Nephron (organoid): ENCODE measurements around the gene ANKRD53.
"Not testable (repeated sequence)": the region's sequence is repeated elsewhere in the genome, so short reads cannot be mapped to it uniquely, and the experiment has no call there.

ENCODE experiments used
- H3K27ac Mint-ChIP-seq, 3 experiments: 2 replicates each; pipeline ENCODE4 v1.8.0; 2020; ENCODE audit warnings: mixed read lengths in 3 of 3, mild to moderate bottlenecking in 2 of 3, moderate library complexity in 1 of 3
- H3K27me3 Mint-ChIP-seq: 2 replicates; pipeline ENCODE4 v1.8.0; 2021; ENCODE audit warnings: low read depth, mild to moderate bottlenecking, moderate library complexity, mixed read lengths
- H3K36me3 Mint-ChIP-seq: 2 replicates; pipeline ENCODE4 v1.8.0; 2020; ENCODE audit warnings: low read depth, mixed read lengths
- H3K4me1 Mint-ChIP-seq: 2 replicates; pipeline ENCODE4 v1.8.0; 2020; ENCODE audit warnings: mixed read lengths
- H3K4me3 Mint-ChIP-seq, 3 experiments: 2 replicates each; pipeline ENCODE4 v1.8.0; 2020; ENCODE audit warnings: mild to moderate bottlenecking in 3 of 3, mixed read lengths in 3 of 3, moderate library complexity in 2 of 3
- H3K9me3 Mint-ChIP-seq: 2 replicates; pipeline ENCODE4 v1.8.0; 2020; ENCODE audit warnings: mixed read lengths
- CTCF ChIP-seq, 3 experiments: fragments of 200-600 bp; sonication (generic); IDR thresholded peaks; one replicate each; pipeline ENCODE4 v1.5.0; 2021; ENCODE audit warnings: antibody characterized with exemption in 3 of 3; ENCODE audit not compliant: unreplicated experiment in 3 of 3

Gene ANKRD53

GRCh38 chr2:71004857-71005256 is 26.4 kb downstream of the ANKRD53 start:
- H3K4me3 Mint-ChIP-seq, result no peak overlapping the region
- no peaks in the 10 kb centered on the region for H3K36me3 Mint-ChIP-seq
- no peaks in the 10 kb centered on the region for H3K4me1 Mint-ChIP-seq
- no peaks in the 10 kb centered on the region for H3K9me3 Mint-ChIP-seq
- TF ChIP-seq CTCF (IDR thresholded peaks at IDR 0.05; ENCODE audit: unreplicated experiment in 3 of 3), result no peak
- H3K27me3 Mint-ChIP-seq, result peaks cover 15% of the 10 kb centered on the region
- H3K27ac Mint-ChIP-seq, result no peak overlapping the region

- no peak overlapping the region for H3K27ac Mint-ChIP-seq
- H3K27me3 Mint-ChIP-seq, result peaks cover 18% of the 10 kb centered on the region
- no peaks in the 10 kb centered on the region for H3K36me3 Mint-ChIP-seq
- H3K4me3 Mint-ChIP-seq, result no peak overlapping the region
- TF ChIP-seq CTCF (IDR thresholded peaks at IDR 0.05; ENCODE audit: unreplicated experiment in 3 of 3), result no peak
- H3K4me1 Mint-ChIP-seq, result no peaks in the 10 kb centered on the region
- H3K9me3 Mint-ChIP-seq, result no peaks in the 10 kb centered on the region
Measured at GRCh38 chr2:71005271-71006202, 27.1 kb downstream of the ANKRD53 start.

- no peak for TF ChIP-seq CTCF (IDR thresholded peaks at IDR 0.05; ENCODE audit: unreplicated experiment in 3 of 3)
Measured at GRCh38 chr2:71006323-71006722, 27.9 kb downstream of the ANKRD53 start.

GRCh38 chr2:71006955-71007799 is 28.7 kb downstream of the ANKRD53 start:
- Mint-ChIP-seq H3K4me3 (no peak overlapping the region), H3K27ac (no peak overlapping the region), H3K27me3 (peaks cover 12% of the 10 kb centered on the region), H3K9me3 (no peaks in the 10 kb centered on the region), H3K4me1 (no peaks in the 10 kb centered on the region), H3K36me3 (no peaks in the 10 kb centered on the region)
- TF ChIP-seq CTCF (IDR thresholded peaks at IDR 0.05; ENCODE audit: unreplicated experiment in 3 of 3), result no peak

More at GRCh38 chr2:71006323-71006722, 27.9 kb downstream of the ANKRD53 start:
- H3K9me3 Mint-ChIP-seq, result no peaks in the 10 kb centered on the region
- no peaks in the 10 kb centered on the region for H3K4me1 Mint-ChIP-seq
- peaks cover 12% of the 10 kb centered on the region for H3K27me3 Mint-ChIP-seq
- no peak overlapping the region for H3K4me3 Mint-ChIP-seq
- H3K36me3 Mint-ChIP-seq, result no peaks in the 10 kb centered on the region
- no peak overlapping the region for H3K27ac Mint-ChIP-seq

GRCh38 chr2:71008342-71008741 is 29.9 kb downstream of the ANKRD53 start:
- H3K4me1 Mint-ChIP-seq, result no peaks in the 10 kb centered on the region
- H3K36me3 Mint-ChIP-seq, result no peaks in the 10 kb centered on the region
- no peak overlapping the region for H3K27ac Mint-ChIP-seq
- peaks cover 8% of the 10 kb centered on the region for H3K27me3 Mint-ChIP-seq
- H3K9me3 Mint-ChIP-seq, result no peaks in the 10 kb centered on the region
- TF ChIP-seq CTCF (IDR thresholded peaks at IDR 0.05; ENCODE audit: unreplicated experiment in 3 of 3), result no peak
- H3K4me3 Mint-ChIP-seq, result no peak overlapping the region

DNA sequence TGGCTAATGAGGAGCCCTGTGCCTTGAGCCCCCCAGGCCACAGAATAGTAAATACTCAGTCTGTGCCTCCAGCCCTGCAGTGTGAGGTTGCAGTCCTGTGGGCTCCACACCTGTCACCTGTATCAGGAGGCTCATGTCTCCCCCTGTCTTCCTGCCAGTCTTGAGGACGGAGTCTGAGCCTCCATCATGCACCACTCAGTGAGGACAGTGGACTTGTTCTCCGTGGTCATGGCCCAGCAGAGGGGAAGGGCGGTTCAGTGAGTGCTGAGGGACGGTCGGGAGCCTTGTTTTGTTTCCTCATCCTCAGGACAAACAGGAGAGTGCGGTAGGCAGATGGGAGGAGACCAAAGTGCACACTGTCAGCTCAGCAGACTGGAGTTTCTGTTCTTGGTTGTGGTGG is 33.4 kb downstream of the ANKRD53 start:
- not testable (repeated sequence) for H3K4me1 Mint-ChIP-seq, H3K27me3 Mint-ChIP-seq, H3K4me3 Mint-ChIP-seq, H3K36me3 Mint-ChIP-seq, H3K27ac Mint-ChIP-seq, H3K9me3 Mint-ChIP-seq
